HG02973 (cell line): ENCODE measurements around the gene SNRNP200.

Experiments
- ATAC-seq: cut with Tn5 transposase; IDR thresholded peaks from one replicate; pipeline ENCODE4 v1.9.1; 2021; ENCODE audit warnings: moderate library complexity; ENCODE audit not compliant: unreplicated experiment

SNRNP200 gene

DNA sequence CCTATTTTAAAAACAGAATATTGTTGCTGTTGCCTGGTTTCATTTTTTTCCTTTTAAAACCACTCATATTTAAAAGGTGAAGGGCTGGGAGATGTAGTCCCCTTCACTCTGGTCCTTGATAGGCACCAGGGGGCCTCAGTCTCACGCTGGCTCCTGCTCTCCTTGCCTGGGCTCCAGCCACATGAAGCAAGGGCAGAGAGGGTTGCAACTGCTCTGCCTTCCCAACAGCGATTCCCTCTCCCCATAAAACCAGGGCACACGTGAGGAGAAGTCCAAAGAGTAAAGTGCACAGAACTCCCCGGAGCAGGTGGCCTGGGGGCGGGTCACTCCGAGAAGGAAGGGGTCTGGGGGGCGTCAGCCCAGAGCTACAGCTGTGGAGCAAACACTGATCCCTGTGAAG, 52.3 kb downstream of the SNRNP200 start:
- no peak for ATAC-seq

GRCh38 chr2:96252526-96252925, 52.8 kb downstream of the SNRNP200 start:
- no peak for ATAC-seq

- no peak for ATAC-seq
Observed at GRCh38 chr2:96251721-96252292, 53.5 kb downstream of the SNRNP200 start.

DNA sequence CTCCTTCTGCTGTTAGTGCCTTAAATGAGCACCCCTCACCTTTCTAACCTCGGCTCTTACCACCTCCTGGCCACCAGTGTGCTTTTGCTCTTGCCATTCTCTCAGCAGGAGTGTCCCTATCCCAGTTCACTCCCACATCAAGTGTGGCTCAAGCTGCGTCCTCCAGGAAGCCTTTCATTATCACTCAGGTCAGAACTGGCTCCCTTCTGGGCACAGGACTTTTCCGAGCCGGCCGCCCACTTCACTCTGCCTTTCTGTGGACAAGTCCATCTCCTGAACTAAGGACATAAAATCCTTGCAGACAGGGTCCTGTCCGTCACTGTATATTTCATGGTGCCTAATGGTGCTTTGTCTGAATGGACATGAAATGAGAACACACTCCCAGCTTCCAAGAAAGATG, 55.2 kb downstream of the SNRNP200 start:
- no peak for ATAC-seq

DNA sequence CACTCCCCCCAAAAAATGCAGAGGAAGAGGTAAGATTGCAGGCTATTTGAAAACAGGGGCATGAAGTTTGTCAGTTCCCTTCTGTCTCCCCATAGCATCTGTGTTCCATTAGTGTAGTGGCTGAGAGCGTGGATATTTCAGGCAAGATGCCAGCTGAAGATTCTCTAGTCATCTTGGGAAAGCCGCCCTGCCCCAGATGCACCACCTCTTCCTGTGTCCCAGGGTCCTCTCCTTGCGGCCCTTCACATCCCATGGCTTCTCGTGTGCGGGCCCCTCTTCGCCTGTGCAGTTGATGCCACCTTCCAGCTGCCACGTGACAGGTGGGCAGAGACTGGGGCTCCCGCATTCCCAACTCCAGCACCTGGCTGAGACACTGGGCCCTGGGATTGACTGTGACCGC, 55.7 kb downstream of the SNRNP200 start:
- ATAC-seq, result no peak

DNA sequence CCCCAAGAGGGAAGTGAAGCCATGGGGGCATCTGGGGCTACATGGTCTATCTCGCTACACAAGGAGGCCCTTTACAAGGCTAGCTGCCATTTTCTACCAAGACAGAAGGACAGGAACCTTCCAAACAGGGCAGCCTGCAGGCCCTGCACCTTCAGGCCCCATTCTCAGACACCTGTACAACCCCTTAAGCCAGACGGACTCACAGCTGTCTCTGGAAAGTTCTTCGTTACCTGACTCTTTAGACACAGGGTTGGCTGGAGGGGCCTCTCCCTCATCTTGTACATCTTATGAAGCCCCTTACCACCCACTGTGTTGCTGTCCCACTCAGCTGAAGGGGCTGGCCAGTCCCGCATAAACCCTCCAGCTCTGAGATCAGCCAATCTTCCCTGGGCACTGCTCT, 56.7 kb downstream of the SNRNP200 start:
- ATAC-seq, result no peak

DNA sequence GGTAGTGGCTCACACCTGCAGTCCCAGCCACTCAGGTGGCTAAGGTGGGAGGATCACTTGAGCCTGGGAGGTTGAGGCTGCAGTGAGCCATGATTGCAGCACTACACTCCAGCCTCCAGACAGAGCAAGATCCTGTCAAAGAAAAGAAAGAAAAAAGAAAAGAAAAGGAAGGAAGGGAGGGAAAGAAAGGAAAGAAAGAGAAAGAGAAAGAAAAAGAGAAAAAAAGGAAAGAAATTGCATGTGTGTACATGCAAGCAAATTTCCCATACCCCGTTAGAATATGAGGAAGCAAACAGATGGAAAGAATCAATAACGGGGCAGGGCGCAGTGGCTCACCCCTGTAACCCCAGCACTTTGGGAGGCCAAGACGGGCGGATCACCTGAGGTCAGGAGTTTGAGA, 57.5 kb downstream of the SNRNP200 start:
- ATAC-seq, result no peak

DNA sequence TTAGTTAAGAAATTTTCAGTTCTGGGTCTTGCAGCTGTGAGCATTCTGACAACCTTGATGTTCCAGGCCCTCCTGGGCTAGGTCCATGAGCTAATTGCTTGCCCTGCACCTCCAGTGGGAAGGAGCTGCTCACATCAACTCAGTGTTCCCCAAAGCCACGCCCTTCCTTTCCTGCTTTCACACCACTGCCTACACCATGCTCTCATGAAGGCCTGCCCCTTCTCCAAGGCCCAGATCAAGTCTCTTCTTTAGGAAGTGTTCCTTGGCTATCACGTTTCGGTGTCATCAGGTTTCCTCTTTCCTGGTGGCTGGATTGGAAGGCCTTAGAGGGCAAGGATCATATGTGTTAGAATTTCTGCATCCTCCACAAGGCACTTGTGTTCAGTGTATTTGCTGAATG, 58.3 kb downstream of the SNRNP200 start:
- ATAC-seq, result no peak

GRCh38 chr2:96245609-96246390, 59.5 kb downstream of the SNRNP200 start:
- no peak for ATAC-seq

DNA sequence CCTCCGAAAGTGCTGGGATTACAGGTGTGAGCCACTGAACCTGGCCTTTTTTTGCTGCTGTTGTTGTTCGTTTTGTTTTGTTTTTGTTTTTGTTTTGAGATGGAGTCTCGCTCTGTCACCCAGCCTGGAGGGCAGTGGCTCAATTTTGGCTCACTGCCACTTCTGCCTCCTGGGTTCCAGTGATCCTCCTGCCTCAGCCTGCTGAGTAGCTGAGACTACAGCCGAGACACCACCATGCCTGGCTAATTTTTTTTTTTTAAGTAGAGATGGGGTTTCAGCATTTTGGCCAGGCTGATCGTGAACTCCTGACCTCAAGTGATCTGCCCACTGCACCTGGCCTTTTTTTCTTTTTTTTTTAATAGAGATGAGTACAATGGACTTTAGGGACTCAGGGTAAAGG, 61.5 kb downstream of the SNRNP200 start:
- no peak for ATAC-seq

DNA sequence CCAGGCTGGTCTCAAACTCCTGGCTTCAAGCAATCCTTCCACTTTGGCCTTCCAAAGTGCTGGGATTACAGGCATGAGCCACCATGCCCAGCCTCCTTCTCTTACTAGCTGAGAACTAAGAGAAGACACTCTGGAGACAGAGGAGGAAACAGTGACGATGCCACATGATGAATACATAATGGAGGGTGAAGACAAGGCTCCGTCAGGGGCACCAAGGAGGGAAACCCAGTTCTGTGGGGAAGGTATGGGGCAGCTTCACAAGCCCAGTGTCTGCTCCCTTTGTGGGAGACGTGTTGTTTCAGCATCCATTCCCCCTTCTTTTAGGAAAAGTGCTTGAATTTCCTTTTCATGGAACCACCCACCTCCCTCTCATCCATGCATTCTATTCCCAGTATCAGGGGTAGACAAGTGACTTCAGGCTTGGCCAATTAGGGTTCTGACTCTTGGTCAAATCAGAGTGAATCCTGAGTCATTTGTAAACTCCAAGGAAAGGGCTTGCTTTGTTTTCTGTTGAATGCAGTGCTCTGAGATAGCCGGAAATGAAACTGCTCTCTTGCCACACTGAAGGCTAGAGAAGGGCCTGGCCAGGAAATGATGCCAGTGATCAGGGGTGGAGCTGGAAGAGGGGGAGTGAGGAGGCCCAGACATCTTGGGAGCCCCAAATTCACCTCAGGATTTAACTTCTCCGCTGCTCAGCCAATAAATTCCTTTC, 63.3 kb downstream of the SNRNP200 start:
- peak; percentile 82 for ATAC-seq

DNA sequence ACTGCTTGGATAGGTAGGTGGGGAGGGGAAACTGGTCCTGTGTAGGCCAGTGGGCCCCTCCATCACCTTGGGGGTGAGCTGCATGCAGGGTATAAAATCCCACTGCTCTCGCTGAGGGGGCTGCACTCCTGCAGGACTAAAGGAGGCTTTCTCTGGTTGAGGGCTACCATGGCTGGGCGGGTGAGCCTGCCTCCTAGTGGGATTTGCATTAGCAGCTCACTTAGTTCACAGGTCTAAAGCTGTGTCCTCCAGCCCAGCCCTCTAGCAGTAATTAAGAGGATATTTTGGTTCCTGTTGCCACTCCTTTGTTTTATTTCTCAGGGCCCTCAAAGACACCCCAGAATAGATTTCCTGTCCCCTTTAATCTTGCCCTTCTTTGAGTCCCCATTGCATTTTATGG, 64.1 kb downstream of the SNRNP200 start:
- no peak for ATAC-seq

- no peak for ATAC-seq
Observed at GRCh38 chr2:96240341-96241038, 64.9 kb downstream of the SNRNP200 start.

GRCh38 chr2:96239745-96240264, 65.5 kb downstream of the SNRNP200 start:
- no peak for ATAC-seq

DNA sequence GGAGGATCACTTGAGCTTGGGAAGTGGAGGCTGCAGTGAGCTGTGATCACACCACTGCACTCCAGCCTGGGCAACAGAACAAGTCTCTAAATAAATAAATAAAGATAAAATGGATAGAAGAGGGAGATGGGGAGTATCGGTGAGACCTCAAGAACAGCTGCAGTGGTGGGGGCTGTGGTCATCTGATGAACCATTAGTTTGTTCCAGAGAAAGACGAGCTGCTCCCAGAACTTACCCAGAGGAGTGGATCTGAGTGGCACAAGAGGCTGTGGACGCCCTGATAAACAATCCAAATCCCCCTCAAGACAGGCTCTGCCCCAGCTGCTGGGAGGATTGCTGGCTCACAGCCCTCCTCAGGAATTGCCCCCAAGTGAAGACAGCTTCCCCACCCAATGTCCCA, 66.3 kb downstream of the SNRNP200 start:
- ATAC-seq, result no peak

DNA sequence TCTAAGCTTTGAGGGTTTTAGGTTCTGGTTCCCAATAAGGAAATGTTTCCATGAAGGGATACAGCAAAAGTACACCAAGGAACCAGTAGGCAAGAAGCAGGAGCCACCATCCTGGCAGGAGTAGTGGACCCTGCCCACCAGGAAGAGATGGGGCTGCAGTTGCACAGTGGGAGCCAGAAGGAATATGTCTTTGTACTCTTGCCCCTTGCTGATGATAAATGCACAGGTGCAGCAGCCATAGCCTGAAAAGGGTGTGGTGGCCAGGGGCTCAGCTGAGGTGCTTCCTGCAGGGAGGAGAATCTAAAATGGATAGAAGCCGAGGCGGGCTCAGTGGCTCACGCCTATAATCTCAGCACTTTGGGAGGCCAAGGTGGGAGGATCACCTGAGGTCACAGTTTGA, 67.1 kb downstream of the SNRNP200 start:
- ATAC-seq, result no peak

- no peak for ATAC-seq
Observed at GRCh38 chr2:96236882-96237281, 68.5 kb downstream of the SNRNP200 start.

- peak; percentile 84 for ATAC-seq
Observed at GRCh38 chr2:96233880-96234316, 71.4 kb downstream of the SNRNP200 start.

DNA sequence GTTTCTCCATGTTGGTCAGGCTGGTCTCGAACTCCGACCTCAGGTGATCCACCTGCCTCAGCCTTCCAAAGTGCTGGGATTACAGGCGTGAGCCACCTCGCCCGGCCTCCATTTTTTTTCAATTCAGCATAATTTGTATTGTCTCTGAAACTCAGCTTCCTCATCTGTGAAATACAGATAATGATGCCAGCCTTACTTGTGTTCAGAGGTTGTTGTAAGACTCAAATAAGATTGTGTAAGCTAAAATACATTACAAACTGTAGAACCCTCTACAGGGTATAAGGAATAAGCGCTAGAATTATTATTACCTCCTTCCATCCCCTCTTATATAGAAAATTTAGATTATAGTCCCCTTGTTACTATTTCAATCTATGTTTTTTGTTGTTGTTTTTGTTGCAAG, 71.9 kb downstream of the SNRNP200 start:
- ATAC-seq, result no peak

DNA sequence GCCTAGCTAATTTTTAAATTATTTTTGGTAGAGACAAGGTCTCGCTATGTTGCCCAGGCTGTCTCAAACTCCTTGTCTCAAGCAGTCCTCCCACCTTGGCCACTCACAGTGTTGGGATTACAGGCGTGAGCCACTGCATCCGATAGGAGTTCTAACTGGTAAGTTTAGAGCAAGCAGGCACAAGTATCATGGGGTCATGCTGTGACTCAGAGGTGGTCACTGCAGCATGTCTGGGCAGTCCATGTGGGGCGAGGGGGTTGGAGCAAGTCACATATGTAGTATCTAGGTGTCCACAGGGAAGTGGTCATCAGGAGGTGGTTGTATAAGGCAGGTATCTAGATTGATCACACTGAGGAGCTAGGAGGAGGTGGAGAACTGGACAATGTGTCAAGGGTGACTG, 74.0 kb downstream of the SNRNP200 start:
- ATAC-seq, result no peak

DNA sequence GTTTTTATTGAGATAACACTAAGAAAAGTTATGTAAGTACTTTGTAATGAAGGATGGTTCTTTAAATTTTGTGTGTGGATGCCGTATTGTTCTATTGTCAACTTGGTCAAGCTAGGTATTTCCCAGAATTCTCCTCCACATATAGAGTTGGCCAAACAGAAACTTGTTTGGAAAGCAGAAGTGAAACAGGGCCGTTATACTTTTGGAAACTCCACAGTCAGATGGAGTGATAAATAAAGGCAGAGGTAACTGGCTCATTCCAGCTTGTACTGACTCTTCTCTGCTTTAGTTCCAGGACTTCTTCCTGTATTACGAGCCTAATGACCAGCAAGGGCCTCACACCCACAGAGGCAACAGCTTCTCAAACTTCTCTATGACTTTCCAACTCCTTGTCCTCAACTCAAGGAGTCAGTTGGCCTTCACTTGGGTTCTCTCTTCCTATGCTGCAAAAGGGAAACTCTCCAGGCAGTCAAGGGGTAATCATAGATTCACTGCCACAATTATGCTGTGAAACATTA, 80.3 kb downstream of the SNRNP200 start:
- ATAC-seq, result peak; percentile 89
